Smooth muscle cell (in vitro differentiated cells): ENCODE measurements around the gene SEMA5A. TPM values are rescaled to one million over a fixed set of nuclear protein-coding genes. Genes with fewer than 3 reads are reported as not detected.

ENCODE experiments used
- DNase-seq: peaks from one replicate; lab custom pipeline; 2025; ENCODE audit not compliant: unreplicated experiment; lab: John Stamatoyannopoulos, UW
- H2AFZ ChIP-seq: fragments of 200-600 bp; sonication (generic); 2 replicates; pipeline ENCODE4 v1.6.0; 2016; ENCODE audit warnings: antibody characterized with exemption, low read depth, mild to moderate bottlenecking
- H3F3A ChIP-seq: fragments of 200-600 bp; sonication (generic); 2 replicates; pipeline ENCODE4 v1.6.0; 2017; ENCODE audit warnings: antibody characterized with exemption, low read depth
- H3K27ac ChIP-seq: fragments of 200-600 bp; sonication (generic); 2 replicates; pipeline ENCODE4 v1.5.1; 2016; ENCODE audit warnings: low read depth, mild to moderate bottlenecking
- H3K27me3 ChIP-seq: fragments of 200-600 bp; sonication (generic); 2 replicates; pipeline ENCODE4 v1.6.1; 2016; ENCODE audit warnings: low read depth, mild to moderate bottlenecking
- H3K36me3 ChIP-seq: fragments of 200-600 bp; sonication (generic); 2 replicates; pipeline ENCODE4 v1.5.1; 2016; ENCODE audit warnings: low read depth
- H3K4me1 ChIP-seq: fragments of 200-600 bp; sonication (generic); 2 replicates; pipeline ENCODE4 v1.5.1; 2016; ENCODE audit warnings: low read depth
- H3K4me2 ChIP-seq: fragments of 200-600 bp; sonication (generic); 2 replicates; pipeline ENCODE4 v1.6.0; 2016; ENCODE audit warnings: mild to moderate bottlenecking
- H3K4me3 ChIP-seq: fragments of 200-600 bp; sonication (generic); 2 replicates; pipeline ENCODE4 v1.5.1; 2016; ENCODE audit warnings: mild to moderate bottlenecking
- H3K79me2 ChIP-seq: fragments of 200-600 bp; sonication (generic); 2 replicates; pipeline ENCODE4 v1.6.0; 2016; ENCODE audit warnings: low read depth, mild to moderate bottlenecking
- H3K9ac ChIP-seq: fragments of 200-600 bp; sonication (generic); 2 replicates; pipeline ENCODE4 v1.6.0; 2016; ENCODE audit warnings: low read depth
- H3K9me3 ChIP-seq: fragments of 200-600 bp; sonication (generic); replicated peaks from 2 replicates; pipeline ENCODE4 v1.5.1; 2016; ENCODE audit warnings: low read depth
- H4K20me1 ChIP-seq: fragments of 200-600 bp; sonication (generic); 2 replicates; pipeline ENCODE4 v1.6.0; 2016; ENCODE audit warnings: low read depth
- WGBS: methylation state at CpG from one replicate; pipeline ENCODE4 v1.1.7; 2016; ENCODE audit warnings: low lambda C conversion rate; 5-methylcytosine and 5-hydroxymethylcytosine counted together
- polyA plus RNA-seq: library from polyadenylated mRNA; unstranded; fragments of >200 nt; fragmentation: Nextera tagmentation; extraction: Ambion mirVana; gene quantifications from 2 replicates; pipeline ENCODE4 v1.2.1, GENCODE V29; 2016
- total RNA-seq: library from RNA; depleted of rRNA; stranded (reverse); fragments of >200 nt; gene quantifications from 2 replicates; pipeline ENCODE4 v1.2.3, GENCODE V29; 2014
- TF ChIP-seq, protein P1 (sequence below): fragments of 200-600 bp; sonication (generic); IDR thresholded peaks from 2 replicates; pipeline ENCODE4 v1.5.1; 2017; ENCODE audit warnings: borderline replicate concordance, mild to moderate bottlenecking, antibody characterized with exemption; ENCODE audit not compliant: insufficient read depth, poor library complexity, severe bottlenecking

The SEMA5A gene
- total and polyA plus RNA-seq, 2 experiments from 2014 or later, result 21.6 to 65.1 TPM

DNA sequence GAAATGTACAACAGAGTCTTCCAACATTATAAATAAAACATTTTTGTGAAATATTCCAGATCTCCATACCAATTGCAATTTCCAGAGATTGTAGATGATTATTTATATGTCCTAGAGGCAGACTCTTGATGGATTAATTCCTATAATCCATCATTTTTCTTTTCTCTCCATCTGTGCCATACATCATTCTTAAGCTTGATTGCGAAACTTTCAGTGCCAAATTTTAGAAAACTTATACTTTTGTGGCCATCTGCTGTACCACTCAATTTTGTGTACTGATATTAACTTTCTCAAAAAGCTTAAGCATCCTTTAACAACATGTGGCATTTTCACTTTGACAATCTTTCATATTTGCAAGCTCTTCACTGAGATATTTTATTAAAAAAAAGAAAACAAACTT, 446.9 kb downstream of the SEMA5A start:
- Histone ChIP-seq H3K4me1 (no peaks in the 10 kb centered on the region), H3K4me2 (no peak overlapping the region), H3K4me3 (no peak overlapping the region), H3K9ac (no peak overlapping the region), H3K9me3 (no peaks in the 10 kb centered on the region), H3K27me3 (no peaks in the 10 kb centered on the region), H2AFZ (no peak overlapping the region), H3K36me3 (no peaks in the 10 kb centered on the region), H3K27ac (no peak overlapping the region), H3K79me2 (no peaks in the 10 kb centered on the region), H3F3A (no peaks in the 10 kb centered on the region), H4K20me1 (no peaks in the 10 kb centered on the region)
- DNase-seq, result no peak
- 97% methylated on average over 1 of the region's 1 CpG for WGBS
- TF ChIP-seq, protein P1, sequence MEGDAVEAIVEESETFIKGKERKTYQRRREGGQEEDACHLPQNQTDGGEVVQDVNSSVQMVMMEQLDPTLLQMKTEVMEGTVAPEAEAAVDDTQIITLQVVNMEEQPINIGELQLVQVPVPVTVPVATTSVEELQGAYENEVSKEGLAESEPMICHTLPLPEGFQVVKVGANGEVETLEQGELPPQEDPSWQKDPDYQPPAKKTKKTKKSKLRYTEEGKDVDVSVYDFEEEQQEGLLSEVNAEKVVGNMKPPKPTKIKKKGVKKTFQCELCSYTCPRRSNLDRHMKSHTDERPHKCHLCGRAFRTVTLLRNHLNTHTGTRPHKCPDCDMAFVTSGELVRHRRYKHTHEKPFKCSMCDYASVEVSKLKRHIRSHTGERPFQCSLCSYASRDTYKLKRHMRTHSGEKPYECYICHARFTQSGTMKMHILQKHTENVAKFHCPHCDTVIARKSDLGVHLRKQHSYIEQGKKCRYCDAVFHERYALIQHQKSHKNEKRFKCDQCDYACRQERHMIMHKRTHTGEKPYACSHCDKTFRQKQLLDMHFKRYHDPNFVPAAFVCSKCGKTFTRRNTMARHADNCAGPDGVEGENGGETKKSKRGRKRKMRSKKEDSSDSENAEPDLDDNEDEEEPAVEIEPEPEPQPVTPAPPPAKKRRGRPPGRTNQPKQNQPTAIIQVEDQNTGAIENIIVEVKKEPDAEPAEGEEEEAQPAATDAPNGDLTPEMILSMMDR, result no peak

DNA sequence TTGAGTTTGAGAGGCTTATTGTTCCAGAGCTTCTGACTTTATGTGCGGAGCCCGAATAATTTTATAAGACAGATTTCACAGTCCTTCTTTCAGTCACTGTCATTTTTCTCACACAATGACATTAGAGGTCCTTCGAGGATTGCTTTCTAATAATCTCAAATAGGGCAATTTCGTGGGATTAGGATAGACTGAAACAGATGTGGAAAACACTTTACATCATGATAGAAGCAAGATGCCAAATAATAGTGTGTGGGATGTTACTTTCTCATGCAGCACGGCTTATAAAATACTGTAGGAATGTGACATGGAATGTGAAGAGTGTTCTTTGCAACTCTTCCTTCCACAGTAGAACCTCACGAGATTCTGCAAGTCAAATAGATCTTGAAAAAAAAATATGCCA, 451.3 kb downstream of the SEMA5A start:
- H3K36me3 ChIP-seq, result no peaks in the 10 kb centered on the region
- no peaks in the 10 kb centered on the region for H3K9me3 ChIP-seq
- H3K79me2 ChIP-seq, result no peaks in the 10 kb centered on the region
- 78% methylated on average over 6 of the region's 6 CpGs for WGBS
- no peak for DNase-seq
- H3K4me3 ChIP-seq, result no peak overlapping the region
- TF ChIP-seq, protein P1, result no peak
- H3K27me3 ChIP-seq, result no peaks in the 10 kb centered on the region
- H3K4me2 ChIP-seq, result no peak overlapping the region
- H3F3A ChIP-seq, result no peaks in the 10 kb centered on the region
- no peaks in the 10 kb centered on the region for H3K4me1 ChIP-seq
- no peaks in the 10 kb centered on the region for H4K20me1 ChIP-seq
- H2AFZ ChIP-seq, result no peak overlapping the region
- no peak overlapping the region for H3K9ac ChIP-seq
- H3K27ac ChIP-seq, result no peak overlapping the region

DNA sequence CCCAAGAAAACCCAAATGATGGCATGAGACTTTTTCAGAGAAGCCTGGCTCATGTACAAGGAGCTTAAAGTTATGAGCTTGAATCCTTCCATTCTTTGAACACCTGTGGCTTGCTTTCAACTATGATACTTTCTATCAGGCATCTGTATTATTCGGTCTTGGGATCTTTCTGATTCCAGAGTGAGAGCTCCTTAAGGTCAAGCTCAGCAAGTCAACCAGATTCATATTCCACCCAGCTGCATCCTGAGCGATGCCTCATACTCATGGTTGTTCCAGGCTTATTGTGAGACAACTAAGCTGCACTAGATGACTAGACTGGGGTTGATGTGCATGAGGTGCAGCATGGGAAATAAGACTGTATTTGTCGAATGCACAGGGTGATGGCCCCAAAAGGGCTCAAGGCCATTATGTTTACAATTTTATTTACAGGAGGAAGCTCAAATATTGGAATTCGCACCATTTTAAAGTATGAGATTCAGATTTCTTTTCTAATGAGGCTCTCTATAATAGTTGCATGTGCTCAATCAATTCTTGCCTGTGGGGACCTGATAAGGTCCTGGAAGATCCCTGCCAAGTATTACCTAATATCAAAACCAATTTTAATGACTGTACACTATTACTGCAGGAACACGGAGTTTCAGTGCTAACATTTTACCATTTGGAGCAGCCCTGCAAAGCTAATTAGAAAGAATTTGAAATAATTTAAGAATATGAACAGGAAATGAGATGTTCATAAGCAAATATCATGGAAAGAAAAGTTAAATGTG, 453.8 kb downstream of the SEMA5A start:
- Histone ChIP-seq H4K20me1 (no peaks in the 10 kb centered on the region), H3K4me2 (no peak overlapping the region), H3F3A (no peaks in the 10 kb centered on the region), H3K9me3 (no peaks in the 10 kb centered on the region), H3K4me3 (no peak overlapping the region), H2AFZ (no peak overlapping the region), H3K79me2 (no peaks in the 10 kb centered on the region), H3K27ac (no peak overlapping the region), H3K27me3 (no peaks in the 10 kb centered on the region), H3K36me3 (no peaks in the 10 kb centered on the region), H3K9ac (no peak overlapping the region), H3K4me1 (no peaks in the 10 kb centered on the region)
- TF ChIP-seq, protein P1, result no peak
- DNase-seq, result no peak
- 94% methylated on average over 5 of the region's 5 CpGs for WGBS
